ENCODE results near the gene MFAP5.
A peak's percentile ranks its signal among the peaks of the same experiment; 100 is the strongest.
"Not testable (repeated sequence)": the region's sequence is repeated elsewhere in the genome, so short reads cannot be mapped to it uniquely, and the experiment has no call there.

MFAP5 gene

GRCh38 chr12:8672381-8672780, 9.8 kb upstream of the MFAP5 start:
- no peak for DNase-seq

- no peak for DNase-seq
Measured at GRCh38 chr12:8668441-8668840, 5.8 kb upstream of the MFAP5 start.

- no peak for DNase-seq
Measured at GRCh38 chr12:8667270-8667669, 4.6 kb upstream of the MFAP5 start.

GRCh38 chr12:8665759-8666158, 3.1 kb upstream of the MFAP5 start:
- DNase-seq, result no peak

DNA sequence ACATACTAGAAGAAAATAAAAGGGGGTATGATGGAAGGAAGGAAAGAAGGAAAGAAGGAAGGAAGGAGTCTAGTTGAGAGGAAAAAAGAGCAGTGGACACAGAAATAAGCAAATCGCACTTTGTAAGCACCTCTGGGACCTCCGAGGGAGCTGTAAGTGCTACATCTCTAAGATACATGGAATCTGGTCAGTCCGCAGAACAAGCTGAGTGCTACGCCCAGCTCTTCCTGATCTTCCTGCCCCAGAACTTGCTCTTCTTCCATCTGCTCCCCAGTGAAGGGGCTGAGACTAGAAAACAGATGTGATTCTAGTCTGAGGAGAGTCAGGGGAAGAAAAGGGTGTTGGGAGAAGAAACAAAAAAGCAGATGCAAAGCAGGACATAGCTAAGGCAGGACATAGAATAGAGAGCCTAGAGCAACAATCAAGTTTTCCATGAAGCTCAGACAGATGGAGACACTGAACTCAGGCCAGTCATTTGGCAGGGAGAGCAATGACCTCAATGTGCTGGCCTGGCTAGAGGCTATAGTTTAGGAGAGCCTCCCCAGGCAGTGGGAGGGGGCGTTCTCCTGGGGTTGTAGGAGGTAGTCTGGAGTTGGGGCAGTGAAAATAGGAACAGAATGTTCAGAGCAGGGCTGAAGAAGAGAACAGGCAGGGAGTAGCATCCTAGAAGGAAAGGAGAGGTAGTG, 1.7 kb upstream of the MFAP5 start:
- no peak for DNase-seq

GRCh38 chr12:8661751-8662150, 875 bp downstream of the MFAP5 start:
- DNase-seq, result no peak

DNA sequence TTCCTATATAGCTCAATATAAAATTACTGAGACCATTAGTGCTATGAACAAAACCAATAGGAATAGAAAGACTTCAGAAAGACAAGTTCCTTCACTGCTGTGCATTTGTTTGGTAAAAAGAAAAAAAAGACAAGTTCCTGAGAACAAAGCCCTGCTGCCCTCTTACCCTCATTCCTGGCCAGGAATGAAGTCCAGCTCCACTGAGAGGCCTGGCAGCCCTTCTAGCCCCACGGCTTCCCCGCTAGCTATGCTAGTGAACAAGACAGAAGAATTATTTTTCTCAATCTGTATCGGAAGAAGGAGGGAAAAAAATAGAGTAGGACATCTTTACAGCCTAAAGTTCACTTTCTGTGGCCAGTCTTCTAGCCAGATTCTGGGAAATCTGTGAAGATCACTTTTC, 1.6 kb downstream of the MFAP5 start:
- DNase-seq, result no peak

GRCh38 chr12:8658346-8658745, 4.3 kb downstream of the MFAP5 start:
- DNase-seq, result no peak

DNA sequence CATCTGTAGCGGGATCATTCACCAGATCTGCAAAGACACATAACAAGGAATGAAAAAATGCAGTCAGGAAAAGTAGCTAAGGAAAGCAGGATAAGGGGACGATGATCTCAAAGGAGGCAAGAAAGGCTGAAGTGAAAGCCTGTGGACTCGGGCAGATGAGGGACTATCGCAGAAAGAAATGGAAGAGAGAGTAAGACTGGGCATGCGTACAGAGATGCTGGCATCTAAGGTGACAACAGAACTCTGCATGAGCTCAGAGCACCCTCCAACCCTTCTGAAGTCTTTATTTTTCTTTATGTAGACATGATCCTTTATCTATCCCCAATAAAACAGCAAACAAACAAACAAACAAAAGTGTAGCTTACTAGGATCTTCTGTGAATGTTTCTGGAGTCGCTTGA, 7.2 kb downstream of the MFAP5 start:
- DNase-seq, result no peak

DNA sequence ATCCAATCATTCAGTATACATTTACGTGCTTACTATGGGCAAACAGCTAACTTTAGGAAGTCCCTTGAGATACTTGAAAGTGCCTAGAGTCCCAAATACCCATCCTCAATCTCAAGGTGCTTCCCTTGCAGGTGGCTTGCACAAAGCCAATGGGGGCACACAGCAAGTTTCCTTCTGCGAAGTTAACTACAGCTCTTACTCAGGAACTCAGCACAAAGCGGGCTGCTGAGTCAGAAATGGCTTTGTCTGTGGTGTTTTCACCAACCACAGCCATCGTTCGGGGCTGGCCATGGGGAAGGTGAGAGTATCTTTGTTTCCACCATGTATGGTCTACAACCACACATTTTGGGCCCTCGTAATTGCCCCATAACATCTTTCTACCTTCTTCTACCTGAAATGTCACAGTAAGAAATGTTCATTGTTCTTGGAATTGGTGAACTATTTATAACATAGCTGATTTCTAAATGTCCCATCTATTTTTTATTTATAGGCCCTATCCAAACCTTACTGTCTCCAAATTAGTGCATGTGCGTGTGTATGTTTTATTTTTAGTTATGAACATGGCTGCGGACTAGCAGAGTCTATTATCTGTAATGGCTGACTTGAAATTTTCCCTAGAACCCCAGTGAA, 13.9 kb downstream of the MFAP5 start:
- DNase-seq, result peak; percentile 7

DNA sequence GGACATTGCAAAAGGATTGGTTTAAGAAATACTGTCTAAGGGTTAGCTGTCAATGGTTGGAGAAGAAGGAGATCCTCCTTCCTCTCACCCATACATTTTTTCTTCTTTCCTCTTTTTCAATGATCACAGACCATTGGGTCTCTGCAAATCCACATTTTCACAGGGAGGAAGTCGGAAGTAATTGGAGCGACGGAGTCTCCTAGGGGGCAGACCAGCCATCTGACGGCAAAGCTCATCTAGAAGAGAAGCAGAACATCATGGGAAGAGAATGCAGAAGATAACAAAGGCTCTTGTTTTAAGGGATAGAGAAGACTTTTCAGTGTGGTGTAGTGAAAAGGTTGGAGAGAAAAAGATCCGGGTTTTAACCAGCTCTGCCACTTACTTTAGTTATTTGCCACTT, 14.7 kb downstream of the MFAP5 start:
- no peak for DNase-seq

DNA sequence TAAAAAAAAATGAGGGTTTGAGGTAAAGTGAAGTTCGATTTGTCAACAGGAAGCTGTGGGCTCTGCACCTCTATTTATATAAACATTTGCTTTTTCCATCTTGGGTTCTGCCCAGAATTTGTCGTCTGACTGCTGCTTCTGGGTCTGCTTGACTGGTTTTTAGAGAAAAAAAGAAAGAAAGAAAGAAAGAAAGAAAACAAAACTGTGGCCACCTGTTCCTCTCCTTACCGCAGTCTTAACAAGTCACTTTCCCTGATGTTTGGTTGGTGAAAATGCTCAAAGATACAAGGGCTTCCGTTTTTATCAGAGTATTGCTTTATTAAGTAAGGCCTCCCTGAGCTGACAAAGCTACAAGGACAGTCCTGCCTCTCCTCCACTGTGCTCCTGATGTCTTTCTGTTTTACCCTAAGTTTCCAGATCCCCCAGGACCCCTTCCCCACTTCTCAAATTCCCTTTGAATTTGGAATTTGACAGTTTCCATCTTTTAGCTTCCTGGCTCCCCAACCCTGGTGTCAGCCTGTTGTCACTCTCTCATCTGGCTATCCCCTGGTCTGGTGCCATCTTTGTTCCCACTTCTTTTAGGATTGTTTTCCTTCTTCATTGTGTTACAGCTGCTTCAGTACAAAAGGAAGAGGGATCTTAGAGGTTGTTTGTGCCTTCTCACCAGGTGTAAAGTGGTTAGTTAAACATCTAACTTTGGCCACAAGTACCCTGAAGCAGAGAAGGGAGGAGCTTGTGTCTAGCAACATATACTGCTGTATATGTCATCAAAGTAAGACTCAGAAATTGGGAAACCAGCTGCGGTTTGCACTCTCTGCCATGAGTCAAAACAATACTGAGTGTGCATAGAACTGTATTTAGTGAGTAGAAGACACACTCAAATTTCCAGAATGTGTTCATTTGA, 18.0 kb downstream of the MFAP5 start:
- DNase-seq, result peak; percentile 31

GRCh38 chr12:8642775-8643174, 19.9 kb downstream of the MFAP5 start:
- DNase-seq, result no peak

GRCh38 chr12:8639936-8640335, 22.7 kb downstream of the MFAP5 start:
- no peak for DNase-seq

GRCh38 chr12:8638951-8639350, 23.7 kb downstream of the MFAP5 start:
- DNase-seq, result no peak

DNA sequence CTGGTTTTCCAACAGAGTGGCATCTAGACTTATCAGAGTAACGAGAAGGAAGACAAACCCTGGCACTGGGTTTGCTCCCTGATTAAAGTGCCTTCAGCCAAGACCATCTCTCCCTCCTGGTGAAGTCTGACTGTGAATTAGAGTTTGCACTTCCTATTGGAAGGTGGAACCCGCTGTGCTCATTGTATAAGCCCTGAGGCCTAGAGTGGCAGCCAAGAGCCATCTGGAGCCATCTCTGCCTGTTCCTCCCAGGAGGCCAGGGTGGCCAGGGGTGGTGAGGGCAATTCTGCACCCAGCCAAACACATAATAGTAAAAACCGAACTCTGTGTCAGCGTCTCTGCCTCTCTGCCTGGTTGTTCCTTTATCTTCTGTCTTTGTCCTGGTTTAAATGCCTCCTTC, 25.0 kb downstream of the MFAP5 start:
- DNase-seq, result no peak

GRCh38 chr12:8637244-8637643, 25.4 kb downstream of the MFAP5 start:
- no peak for DNase-seq

- DNase-seq, result no peak
Measured at GRCh38 chr12:8636581-8636980, 26.0 kb downstream of the MFAP5 start.

DNA sequence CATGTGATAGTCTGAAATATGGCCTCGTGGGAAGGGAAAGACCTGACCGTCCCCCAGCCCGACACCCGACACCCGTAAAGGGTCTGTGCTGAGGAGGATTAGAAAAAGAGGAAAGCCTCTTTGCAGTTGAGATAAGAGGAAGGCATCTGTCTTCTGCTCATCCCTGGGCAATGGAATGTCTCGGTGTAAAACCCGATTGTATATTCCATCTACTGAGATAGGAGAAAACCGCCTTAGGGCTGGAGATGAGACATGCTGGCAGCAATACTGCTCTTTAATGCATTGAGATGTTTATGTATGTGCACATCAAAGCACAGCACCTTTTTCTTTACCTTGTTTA, 26.6 kb downstream of the MFAP5 start:
- not testable (repeated sequence) for DNase-seq

DNA sequence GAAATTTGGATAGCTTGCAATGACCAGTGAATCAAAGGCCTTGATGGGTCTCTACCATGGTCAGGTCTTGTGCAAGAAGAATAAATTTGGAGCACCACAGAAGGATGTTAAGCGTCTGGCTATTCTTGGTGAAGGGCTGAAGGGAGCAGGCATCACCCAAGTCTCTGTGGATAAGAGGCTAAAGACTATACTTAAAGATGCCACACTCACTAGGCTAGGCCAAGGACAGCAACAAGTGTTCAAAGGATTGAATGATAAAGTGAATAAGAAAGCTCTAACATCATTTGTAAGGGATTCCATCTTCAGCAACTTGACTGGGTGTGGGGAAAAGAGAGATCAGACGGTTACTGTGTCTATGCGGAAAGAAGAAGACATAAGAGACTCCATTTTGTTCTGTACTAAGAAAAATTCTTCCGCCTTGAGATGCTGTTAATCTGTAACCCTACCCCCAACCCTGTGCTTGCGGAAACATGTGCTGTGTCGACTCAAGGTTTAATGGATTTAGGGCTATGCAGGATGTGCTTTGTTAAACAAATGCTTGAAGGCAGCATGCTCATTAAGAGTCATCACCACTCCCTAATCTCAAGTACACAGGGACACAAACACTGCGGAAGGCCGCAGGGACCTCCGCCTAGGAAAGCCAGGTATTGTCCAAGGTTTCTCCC, 27.2 kb downstream of the MFAP5 start:
- not testable (repeated sequence) for DNase-seq

- DNase-seq, result no peak
Measured at GRCh38 chr12:8630131-8630530, 32.5 kb downstream of the MFAP5 start.

- no peak for DNase-seq
Measured at GRCh38 chr12:8629486-8630033, 33.1 kb downstream of the MFAP5 start.

- DNase-seq, result no peak
Measured at GRCh38 chr12:8628731-8629130, 33.9 kb downstream of the MFAP5 start.

Data from activated T-cell treated with anti-CD3 and anti-CD28 coated beads for 4 hours (primary cell).